ENCODE results near the gene NEDD9.

- TF ChIP-seq CTCF (IDR thresholded peaks at IDR 0.05; ENCODE audit: low read depth, low read length) (no peak), EZH2phosphoT487 (IDR thresholded peaks at IDR 0.05; ENCODE audit: low read depth) (no peak)
Observed at GRCh38 chr6:11266926-11267325, 34.5 kb upstream of the NEDD9 start.
